ENCODE results near the gene CES2.

The CES2 gene

DNA sequence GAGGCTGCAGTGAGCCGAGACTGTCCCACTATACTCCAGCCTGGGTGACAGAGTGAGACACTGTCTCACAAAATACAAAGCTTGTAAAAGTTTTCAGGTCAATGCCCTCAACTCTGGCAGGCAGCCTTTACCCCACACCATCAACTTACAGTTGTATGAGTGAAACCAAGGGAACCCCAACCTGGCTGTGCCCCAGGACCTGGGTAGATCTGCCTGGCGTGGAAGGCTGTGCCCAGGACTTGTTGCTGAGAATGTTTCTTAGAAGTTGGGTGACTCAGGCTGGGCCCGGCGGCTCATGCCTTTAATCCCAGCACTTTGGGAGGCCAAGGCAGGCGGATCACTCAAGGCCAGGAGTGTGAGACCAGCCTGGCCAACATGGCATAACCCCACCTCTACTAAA is 33.5 kb downstream of the CES2 start:
- Histone ChIP-seq H3K36me3 (ENCODE audit: control insufficient read depth in 2 of 2, insufficient read depth in 1 of 2, low read length in 2 of 2) (peaks cover 4 to 67% of the 10 kb centered on the region in 2 experiments; a peak in 2 of 3 replicates), H3K4me3 (ENCODE audit: low read depth, low read length) (no peak overlapping the region), H3K27ac (ENCODE audit: extremely low read depth, low read depth, low read length) (no peak overlapping the region), H3K9me3 (ENCODE audit: control insufficient read depth, insufficient read depth, low read depth, low read length) (no peaks in the 10 kb centered on the region), H3K4me1 (ENCODE audit: control insufficient read depth, insufficient read depth, low read length) (no peaks in the 10 kb centered on the region)
- CTCF ChIA-PET = interaction anchor here (0.7 to 2.0 kb wide), 4 partner anchors 11 to 216 kb away, joined by 3 to 5 read pairs (median 4); no protein-coding TSS in a partner anchor
- TF ChIP-seq SP7 (tag by site-specific recombination; IDR thresholded peaks at IDR 0.05) (no peak), ZNF514 (tag by site-specific recombination; IDR thresholded peaks at IDR 0.05) (no peak), KLF9 (tag by site-specific recombination; IDR thresholded peaks at IDR 0.05; ENCODE audit: low read depth) (no peak), ZNF214 (tag by site-specific recombination; IDR thresholded peaks at IDR 0.05; ENCODE audit: borderline replicate concordance) (no peak), ZNF837 (tag by site-specific recombination; IDR thresholded peaks at IDR 0.05) (no peak), OSR2 (tag by site-specific recombination; IDR thresholded peaks at IDR 0.05) (no peak), ZNF560 (tag by site-specific recombination; IDR thresholded peaks at IDR 0.05; ENCODE audit: borderline replicate concordance) (no peak), FEZF1 (tag by site-specific recombination; IDR thresholded peaks at IDR 0.05) (no peak), ZNF585B (tag by site-specific recombination; IDR thresholded peaks at IDR 0.05) (no peak)
- TF ChIP-seq, protein P1, sequence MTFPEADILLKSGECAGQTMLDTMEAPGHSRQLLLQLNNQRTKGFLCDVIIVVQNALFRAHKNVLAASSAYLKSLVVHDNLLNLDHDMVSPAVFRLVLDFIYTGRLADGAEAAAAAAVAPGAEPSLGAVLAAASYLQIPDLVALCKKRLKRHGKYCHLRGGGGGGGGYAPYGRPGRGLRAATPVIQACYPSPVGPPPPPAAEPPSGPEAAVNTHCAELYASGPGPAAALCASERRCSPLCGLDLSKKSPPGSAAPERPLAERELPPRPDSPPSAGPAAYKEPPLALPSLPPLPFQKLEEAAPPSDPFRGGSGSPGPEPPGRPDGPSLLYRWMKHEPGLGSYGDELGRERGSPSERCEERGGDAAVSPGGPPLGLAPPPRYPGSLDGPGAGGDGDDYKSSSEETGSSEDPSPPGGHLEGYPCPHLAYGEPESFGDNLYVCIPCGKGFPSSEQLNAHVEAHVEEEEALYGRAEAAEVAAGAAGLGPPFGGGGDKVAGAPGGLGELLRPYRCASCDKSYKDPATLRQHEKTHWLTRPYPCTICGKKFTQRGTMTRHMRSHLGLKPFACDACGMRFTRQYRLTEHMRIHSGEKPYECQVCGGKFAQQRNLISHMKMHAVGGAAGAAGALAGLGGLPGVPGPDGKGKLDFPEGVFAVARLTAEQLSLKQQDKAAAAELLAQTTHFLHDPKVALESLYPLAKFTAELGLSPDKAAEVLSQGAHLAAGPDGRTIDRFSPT (tag by site-specific recombination; IDR thresholded peaks at IDR 0.05) = no peak
- TF ChIP-seq, protein P2, sequence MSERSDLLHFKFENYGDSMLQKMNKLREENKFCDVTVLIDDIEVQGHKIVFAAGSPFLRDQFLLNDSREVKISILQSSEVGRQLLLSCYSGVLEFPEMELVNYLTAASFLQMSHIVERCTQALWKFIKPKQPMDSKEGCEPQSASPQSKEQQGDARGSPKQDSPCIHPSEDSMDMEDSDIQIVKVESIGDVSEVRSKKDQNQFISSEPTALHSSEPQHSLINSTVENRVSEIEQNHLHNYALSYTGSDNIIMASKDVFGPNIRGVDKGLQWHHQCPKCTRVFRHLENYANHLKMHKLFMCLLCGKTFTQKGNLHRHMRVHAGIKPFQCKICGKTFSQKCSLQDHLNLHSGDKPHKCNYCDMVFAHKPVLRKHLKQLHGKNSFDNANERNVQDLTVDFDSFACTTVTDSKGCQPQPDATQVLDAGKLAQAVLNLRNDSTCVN (tag by site-specific recombination; optimal IDR thresholded peaks at IDR 0.05) = no peak
- TF ChIP-seq, protein P3, sequence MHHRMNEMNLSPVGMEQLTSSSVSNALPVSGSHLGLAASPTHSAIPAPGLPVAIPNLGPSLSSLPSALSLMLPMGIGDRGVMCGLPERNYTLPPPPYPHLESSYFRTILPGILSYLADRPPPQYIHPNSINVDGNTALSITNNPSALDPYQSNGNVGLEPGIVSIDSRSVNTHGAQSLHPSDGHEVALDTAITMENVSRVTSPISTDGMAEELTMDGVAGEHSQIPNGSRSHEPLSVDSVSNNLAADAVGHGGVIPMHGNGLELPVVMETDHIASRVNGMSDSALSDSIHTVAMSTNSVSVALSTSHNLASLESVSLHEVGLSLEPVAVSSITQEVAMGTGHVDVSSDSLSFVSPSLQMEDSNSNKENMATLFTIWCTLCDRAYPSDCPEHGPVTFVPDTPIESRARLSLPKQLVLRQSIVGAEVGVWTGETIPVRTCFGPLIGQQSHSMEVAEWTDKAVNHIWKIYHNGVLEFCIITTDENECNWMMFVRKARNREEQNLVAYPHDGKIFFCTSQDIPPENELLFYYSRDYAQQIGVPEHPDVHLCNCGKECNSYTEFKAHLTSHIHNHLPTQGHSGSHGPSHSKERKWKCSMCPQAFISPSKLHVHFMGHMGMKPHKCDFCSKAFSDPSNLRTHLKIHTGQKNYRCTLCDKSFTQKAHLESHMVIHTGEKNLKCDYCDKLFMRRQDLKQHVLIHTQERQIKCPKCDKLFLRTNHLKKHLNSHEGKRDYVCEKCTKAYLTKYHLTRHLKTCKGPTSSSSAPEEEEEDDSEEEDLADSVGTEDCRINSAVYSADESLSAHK (tag by site-specific recombination; IDR thresholded peaks at IDR 0.05) = no peak
- POLR2A ChIA-PET = no interaction called here

DNA sequence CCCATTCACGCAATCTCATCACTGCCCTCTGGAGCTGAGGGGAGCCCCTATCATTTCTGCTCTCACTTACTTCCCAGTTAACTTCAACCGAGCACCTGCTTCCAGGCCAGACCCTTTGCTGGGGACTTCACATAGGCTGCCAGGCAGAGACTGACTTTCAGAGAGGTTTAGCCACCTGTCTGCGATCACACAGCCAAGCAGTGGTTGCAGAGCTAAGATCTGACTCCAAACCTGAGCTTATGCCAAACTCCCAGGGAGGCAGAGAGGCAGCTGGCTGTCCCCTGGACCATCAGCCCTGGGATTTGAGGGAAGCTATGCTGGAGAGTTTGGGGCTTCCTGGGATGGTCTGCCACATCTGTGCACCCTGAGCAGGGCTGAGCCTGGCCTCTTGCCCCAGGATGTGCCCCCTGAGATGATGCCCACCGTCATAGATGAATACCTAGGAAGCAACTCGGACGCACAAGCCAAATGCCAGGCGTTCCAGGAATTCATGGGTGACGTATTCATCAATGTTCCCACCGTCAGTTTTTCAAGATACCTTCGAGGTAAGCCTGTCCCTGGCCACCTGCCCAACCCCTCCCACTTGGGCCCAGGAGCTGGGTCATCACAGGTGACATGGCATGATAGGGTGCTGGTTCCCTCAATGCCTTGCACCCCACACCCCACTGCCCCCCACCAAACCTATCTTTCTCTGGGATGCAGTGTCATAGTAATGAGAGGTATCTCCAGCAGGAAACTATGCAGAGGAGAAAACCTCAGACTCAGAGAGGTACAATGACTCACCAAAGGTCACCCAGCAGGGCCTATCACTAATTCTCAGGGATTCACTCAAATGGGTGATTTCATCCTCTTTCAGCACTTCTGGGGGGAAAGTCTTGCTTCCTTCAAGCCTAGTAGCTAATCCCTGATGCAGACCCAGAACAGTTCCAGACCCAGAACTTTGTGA is 35.7 kb downstream of the CES2 start:
- Histone ChIP-seq H3K9me3 (ENCODE audit: control insufficient read depth, insufficient read depth, low read depth, low read length) (no peaks in the 10 kb centered on the region), H3K36me3 (ENCODE audit: control insufficient read depth in 2 of 2, insufficient read depth in 1 of 2, low read length in 2 of 2) (peaks cover 4 to 48% of the 10 kb centered on the region in 2 experiments; a peak in 2 of 3 replicates), H3K4me3 (ENCODE audit: low read depth, low read length) (no peak overlapping the region), H3K4me1 (ENCODE audit: control insufficient read depth, insufficient read depth, low read length) (no peaks in the 10 kb centered on the region), H3K27ac (ENCODE audit: extremely low read depth, low read depth, low read length) (no peak overlapping the region)
- TF ChIP-seq ZBTB21 (tag by site-specific recombination; IDR thresholded peaks at IDR 0.05) (no peak), TRIM28 (IDR thresholded peaks at IDR 0.05; ENCODE audit: borderline replicate concordance, low read length) (no peak), ZNF354C (tag by site-specific recombination; IDR thresholded peaks at IDR 0.05; ENCODE audit: borderline replicate concordance, low read depth) (no peak)
- TF ChIP-seq, protein P4, sequence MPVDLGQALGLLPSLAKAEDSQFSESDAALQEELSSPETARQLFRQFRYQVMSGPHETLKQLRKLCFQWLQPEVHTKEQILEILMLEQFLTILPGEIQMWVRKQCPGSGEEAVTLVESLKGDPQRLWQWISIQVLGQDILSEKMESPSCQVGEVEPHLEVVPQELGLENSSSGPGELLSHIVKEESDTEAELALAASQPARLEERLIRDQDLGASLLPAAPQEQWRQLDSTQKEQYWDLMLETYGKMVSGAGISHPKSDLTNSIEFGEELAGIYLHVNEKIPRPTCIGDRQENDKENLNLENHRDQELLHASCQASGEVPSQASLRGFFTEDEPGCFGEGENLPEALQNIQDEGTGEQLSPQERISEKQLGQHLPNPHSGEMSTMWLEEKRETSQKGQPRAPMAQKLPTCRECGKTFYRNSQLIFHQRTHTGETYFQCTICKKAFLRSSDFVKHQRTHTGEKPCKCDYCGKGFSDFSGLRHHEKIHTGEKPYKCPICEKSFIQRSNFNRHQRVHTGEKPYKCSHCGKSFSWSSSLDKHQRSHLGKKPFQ (tag by site-specific recombination; IDR thresholded peaks at IDR 0.05) = no peak
- TF ChIP-seq, protein P5, sequence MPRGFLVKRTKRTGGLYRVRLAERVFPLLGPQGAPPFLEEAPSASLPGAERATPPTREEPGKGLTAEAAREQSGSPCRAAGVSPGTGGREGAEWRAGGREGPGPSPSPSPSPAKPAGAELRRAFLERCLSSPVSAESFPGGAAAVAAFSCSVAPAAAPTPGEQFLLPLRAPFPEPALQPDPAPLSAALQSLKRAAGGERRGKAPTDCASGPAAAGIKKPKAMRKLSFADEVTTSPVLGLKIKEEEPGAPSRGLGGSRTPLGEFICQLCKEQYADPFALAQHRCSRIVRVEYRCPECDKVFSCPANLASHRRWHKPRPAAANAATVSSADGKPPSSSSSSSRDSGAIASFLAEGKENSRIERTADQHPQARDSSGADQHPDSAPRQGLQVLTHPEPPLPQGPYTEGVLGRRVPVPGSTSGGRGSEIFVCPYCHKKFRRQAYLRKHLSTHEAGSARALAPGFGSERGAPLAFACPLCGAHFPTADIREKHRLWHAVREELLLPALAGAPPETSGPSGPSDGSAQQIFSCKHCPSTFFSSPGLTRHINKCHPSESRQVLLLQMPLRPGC (tag by site-specific recombination; IDR thresholded peaks at IDR 0.05) = no peak
- TF ChIP-seq, protein P6, sequence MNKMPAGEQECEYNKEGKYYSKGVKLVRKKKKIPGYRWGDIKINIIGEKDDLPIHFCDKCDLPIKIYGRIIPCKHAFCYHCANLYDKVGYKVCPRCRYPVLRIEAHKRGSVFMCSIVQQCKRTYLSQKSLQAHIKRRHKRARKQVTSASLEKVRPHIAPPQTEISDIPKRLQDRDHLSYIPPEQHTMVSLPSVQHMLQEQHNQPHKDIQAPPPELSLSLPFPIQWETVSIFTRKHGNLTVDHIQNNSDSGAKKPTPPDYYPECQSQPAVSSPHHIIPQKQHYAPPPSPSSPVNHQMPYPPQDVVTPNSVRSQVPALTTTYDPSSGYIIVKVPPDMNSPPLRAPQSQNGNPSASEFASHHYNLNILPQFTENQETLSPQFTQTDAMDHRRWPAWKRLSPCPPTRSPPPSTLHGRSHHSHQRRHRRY (tag by site-specific recombination; IDR thresholded peaks at IDR 0.05) = no peak
- ChIA-PET POLR2A (interaction anchor here (2.4 kb wide), 1 partner anchor 10 kb away, joined by 7 read pairs; the partner anchor contains the start of gene CES3), CTCF (interaction anchor here (0.7 to 4.2 kb wide), 5 partner anchors 10 to 213 kb away, joined by 3 to 33 read pairs (median 3); partner anchors contain the start of gene CES3)

Measured in HEK293 (cell line).